ENCODE data around the gene RNF114. TPM values are rescaled to one million over a fixed set of nuclear protein-coding genes. Genes with fewer than 3 reads are reported as not detected.

Gene RNF114
- total RNA-seq, 1 donor from 2014 or later = 138 TPM

DNA sequence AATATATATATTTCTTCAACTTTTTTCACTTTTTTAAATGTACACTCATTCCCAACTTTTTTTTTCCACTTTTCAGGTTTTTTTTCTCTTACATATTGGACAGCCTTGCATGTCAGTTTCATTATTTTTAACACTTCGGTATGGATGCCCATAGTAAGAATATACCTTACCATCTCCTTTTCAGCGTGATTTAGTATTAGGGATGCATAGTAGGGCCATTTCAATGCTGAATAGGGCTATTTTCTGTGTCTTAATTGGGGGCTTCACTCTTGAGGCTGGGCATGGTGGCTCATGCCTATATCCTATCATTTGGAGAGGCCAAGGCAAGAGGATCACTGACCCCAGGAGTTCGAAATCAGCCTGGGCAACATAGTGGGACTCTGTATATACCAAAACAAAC, 6.7 kb downstream of the RNF114 start:
- TF ChIP-seq CTCF (IDR thresholded peaks at IDR 0.05; ENCODE audit: insufficient read depth, low read length, poor library complexity, severe bottlenecking) = no peak
- Histone ChIP-seq H3K36me3 (ENCODE audit: control insufficient read depth, insufficient read depth, low read length) (peaks cover 1% of the 10 kb centered on the region), H3K4me3 (ENCODE audit: low read depth, low read length) (no peak overlapping the region), H3K27me3 (ENCODE audit: control insufficient read depth, insufficient read depth, low read length) (no peaks in the 10 kb centered on the region)
- DNase-seq (ENCODE audit: low read depth) = no peak

DNA sequence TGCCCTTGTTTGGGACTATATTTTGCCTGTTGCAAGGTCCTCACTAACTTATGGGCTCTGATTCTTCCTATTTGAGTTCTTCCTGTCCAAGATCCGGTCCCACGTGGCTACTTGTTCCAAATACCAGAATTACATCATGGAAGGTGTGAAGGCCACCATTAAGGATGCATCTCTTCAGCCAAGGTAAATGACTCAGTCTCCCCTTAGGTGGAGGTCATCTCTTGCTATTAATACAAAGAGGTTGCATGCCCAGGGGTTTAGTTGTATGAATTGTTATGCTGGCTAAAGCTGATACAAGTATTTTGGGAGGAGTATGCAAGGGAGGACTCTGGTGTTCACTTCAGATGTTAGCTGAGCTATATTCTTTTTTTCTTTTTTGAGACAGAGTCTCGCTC, 9.1 kb downstream of the RNF114 start:
- Histone ChIP-seq H3K27me3 (ENCODE audit: control insufficient read depth, insufficient read depth, low read length) (no peaks in the 10 kb centered on the region), H3K4me3 (ENCODE audit: low read depth, low read length) (no peak overlapping the region), H3K36me3 (ENCODE audit: control insufficient read depth, insufficient read depth, low read length) (peaks cover 1% of the 10 kb centered on the region)
- DNase-seq (ENCODE audit: low read depth) = no peak
- no peak for TF ChIP-seq CTCF (IDR thresholded peaks at IDR 0.05; ENCODE audit: insufficient read depth, low read length, poor library complexity, severe bottlenecking)

GRCh38 chr20:49945701-49946477, 9.7 kb downstream of the RNF114 start:
- DNase-seq (ENCODE audit: low read depth) = no peak
- TF ChIP-seq CTCF (IDR thresholded peaks at IDR 0.05; ENCODE audit: insufficient read depth, low read length, poor library complexity, severe bottlenecking) = no peak
- Histone ChIP-seq H3K36me3 (ENCODE audit: control insufficient read depth, insufficient read depth, low read length) (peaks cover 2% of the 10 kb centered on the region), H3K4me3 (ENCODE audit: low read depth, low read length) (no peak overlapping the region), H3K27me3 (ENCODE audit: control insufficient read depth, insufficient read depth, low read length) (no peaks in the 10 kb centered on the region)

DNA sequence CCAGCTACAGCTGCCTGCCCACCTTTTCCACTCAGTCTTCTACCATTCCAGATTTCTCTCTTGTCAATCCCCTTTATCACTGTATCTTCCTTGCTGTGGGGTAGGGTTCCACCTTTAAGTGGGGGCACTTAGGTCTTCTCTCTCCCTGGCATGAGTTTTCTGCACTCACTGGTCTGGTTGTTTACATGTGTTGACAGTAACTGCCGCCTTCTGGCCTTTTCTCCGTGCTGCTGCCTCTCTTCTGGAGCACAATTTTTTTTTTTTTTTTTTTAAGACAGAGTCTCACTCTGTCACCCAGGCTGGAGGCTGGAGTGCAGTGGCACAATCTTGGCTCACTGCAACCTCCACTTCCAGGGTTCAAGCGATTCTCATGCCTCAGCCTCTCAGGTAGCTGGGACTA, 12.0 kb downstream of the RNF114 start:
- Histone ChIP-seq H3K27me3 (ENCODE audit: control insufficient read depth, insufficient read depth, low read length) (no peaks in the 10 kb centered on the region), H3K36me3 (ENCODE audit: control insufficient read depth, insufficient read depth, low read length) (peaks cover 2% of the 10 kb centered on the region), H3K4me3 (ENCODE audit: low read depth, low read length) (no peak overlapping the region)
- DNase-seq (ENCODE audit: low read depth) = no peak
- no peak for TF ChIP-seq CTCF (IDR thresholded peaks at IDR 0.05; ENCODE audit: insufficient read depth, low read length, poor library complexity, severe bottlenecking)

- peak; percentile 65 for DNase-seq (ENCODE audit: low read depth)
- TF ChIP-seq CTCF (IDR thresholded peaks at IDR 0.05; ENCODE audit: insufficient read depth, low read length, poor library complexity, severe bottlenecking) = no peak
- peaks cover 2% of the 10 kb centered on the region for H3K36me3 ChIP-seq (ENCODE audit: control insufficient read depth, insufficient read depth, low read length)
Measured at GRCh38 chr20:49948809-49949507, 12.8 kb downstream of the RNF114 start.

More at GRCh38 chr20:49948809-49949507, 12.8 kb downstream of the RNF114 start:
- Histone ChIP-seq H3K4me3 (ENCODE audit: low read depth, low read length) (no peak overlapping the region), H3K27me3 (ENCODE audit: control insufficient read depth, insufficient read depth, low read length) (no peaks in the 10 kb centered on the region)

Measured in kidney epithelial cell (primary cell).